Measurements from ENCODE around the gene GOLGA6L7.

DNA sequence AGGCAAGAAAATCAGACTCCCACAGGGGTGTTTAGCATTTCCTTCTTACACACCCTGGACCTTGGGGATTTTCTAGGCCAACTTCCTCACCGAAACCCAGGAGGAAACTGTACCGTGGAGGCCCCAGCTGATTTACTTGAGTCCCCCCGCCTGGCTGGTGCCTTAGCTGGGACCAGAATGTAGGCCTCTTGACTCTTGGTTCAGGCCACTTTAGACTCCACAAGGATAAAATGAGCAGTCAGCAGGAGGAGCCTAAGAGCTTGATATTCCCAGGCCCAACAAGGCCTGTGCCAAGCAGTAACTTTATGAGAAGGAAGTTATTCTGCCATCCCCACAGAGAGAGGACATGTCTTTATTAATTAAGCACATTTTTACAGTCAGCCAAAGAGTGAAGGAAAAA, 32.7 kb upstream of the GOLGA6L7 start:
- no peak for TF ChIP-seq CTCF (IDR thresholded peaks at IDR 0.05; ENCODE audit: low read depth, low read length)
- no peak for TF ChIP-seq POLR2A (IDR thresholded peaks at IDR 0.05; ENCODE audit: extremely low read depth, insufficient read length)
- TF ChIP-seq, protein P1, sequence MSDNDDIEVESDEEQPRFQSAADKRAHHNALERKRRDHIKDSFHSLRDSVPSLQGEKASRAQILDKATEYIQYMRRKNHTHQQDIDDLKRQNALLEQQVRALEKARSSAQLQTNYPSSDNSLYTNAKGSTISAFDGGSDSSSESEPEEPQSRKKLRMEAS (IDR thresholded peaks at IDR 0.05; ENCODE audit: low read depth, low read length), result no peak
- no peak for TF ChIP-seq MYC (IDR thresholded peaks at IDR 0.05; ENCODE audit: low read depth, low read length)
